Keratinocyte (primary cell): Measurements from ENCODE around the gene VEZT. TPM values are rescaled to one million over a fixed set of nuclear protein-coding genes. Genes with fewer than 3 reads are reported as not detected.

Experiments
- DNase-seq: peaks from one replicate; pipeline ENCODE4 v3.0.0-alpha.2; 2011; ENCODE audit warnings: low read depth, missing footprints, low spot score
- FAIRE-seq: peaks from 2 replicates; lab custom pipeline; 2011; peaks lifted over from hg19 to GRCh38; lab: Jason Lieb, UNC
- H2AFZ ChIP-seq: 2 replicates; pipeline ENCODE4 v1.6.0; 2012; ENCODE audit warnings: low read length, control low read depth, inconsistent platforms; ENCODE audit not compliant: control insufficient read depth
- H3K27ac ChIP-seq: 2 replicates; pipeline ENCODE4 v1.5.1; 2011; ENCODE audit warnings: low read length; ENCODE audit not compliant: control insufficient read depth, insufficient read depth
- H3K27me3 ChIP-seq: 3 replicates; pipeline ENCODE4 v1.6.0; 2011; ENCODE audit warnings: low read length; ENCODE audit not compliant: control insufficient read depth, insufficient read depth; ENCODE audit errors: extremely low read depth
- H3K36me3 ChIP-seq, 2 experiments: 2 replicates in 1 of 2; 3 replicates in 1 of 2; pipeline ENCODE4 v1.5.1; 2011; ENCODE audit warnings: low read length in 2 of 2, mild to moderate bottlenecking in 1 of 2; ENCODE audit not compliant: control insufficient read depth in 2 of 2, insufficient read depth in 2 of 2; ENCODE audit errors: extremely low read depth in 1 of 2
- H3K4me1 ChIP-seq: 3 replicates; pipeline ENCODE4 v1.5.1; 2011; ENCODE audit warnings: low read length; ENCODE audit not compliant: control insufficient read depth, insufficient read depth; ENCODE audit errors: extremely low read depth
- H3K4me2 ChIP-seq: 3 replicates; pipeline ENCODE4 v1.6.0; 2011; ENCODE audit warnings: low read depth, low read length; ENCODE audit not compliant: control insufficient read depth, insufficient read depth; ENCODE audit errors: extremely low read depth
- H3K4me3 ChIP-seq, 3 experiments: fragments of 200-600 bp in 1 of 3; sonication (generic) in 1 of 3; 2 replicates in 2 of 3; 3 replicates in 1 of 3; pipeline ENCODE4 v1.5.1; 2011 to 2016; ENCODE audit warnings: low read length in 3 of 3, mild to moderate bottlenecking in 3 of 3, control low read depth in 2 of 3, inconsistent platforms in 1 of 3, low read depth in 1 of 3, mixed read lengths in 1 of 3, mixed run types in 1 of 3, moderate library complexity in 1 of 3; ENCODE audit not compliant: control insufficient read depth in 2 of 3, insufficient read depth in 2 of 3; ENCODE audit errors: extremely low read depth in 1 of 3
- H3K79me2 ChIP-seq: 2 replicates; pipeline ENCODE4 v1.6.0; 2012; ENCODE audit warnings: low read length; ENCODE audit not compliant: control insufficient read depth, insufficient read depth
- H3K9ac ChIP-seq: 3 replicates; pipeline ENCODE4 v1.6.0; 2011; ENCODE audit warnings: low read length; ENCODE audit not compliant: control insufficient read depth, insufficient read depth; ENCODE audit errors: extremely low read depth
- H3K9me1 ChIP-seq: 3 replicates; pipeline ENCODE4 v1.6.0; 2011; ENCODE audit warnings: low read length; ENCODE audit not compliant: control insufficient read depth, insufficient read depth; ENCODE audit errors: extremely low read depth
- H3K9me3 ChIP-seq: 2 replicates; pipeline ENCODE4 v1.5.1; 2012; ENCODE audit warnings: low read depth, low read length; ENCODE audit not compliant: control insufficient read depth
- H4K20me1 ChIP-seq: 3 replicates; pipeline ENCODE4 v1.6.0; 2011; ENCODE audit warnings: low read length; ENCODE audit not compliant: control insufficient read depth, insufficient read depth; ENCODE audit errors: extremely low read depth
- CTCF ChIP-seq, 3 experiments: IDR thresholded peaks in 1 of 3; conservative IDR thresholded peaks in 1 of 3; optimal IDR thresholded peaks in 1 of 3; 2 replicates in 2 of 3; 3 replicates in 1 of 3; pipeline versions ENCODE3 to v1.5.1; 2011; ENCODE audit warnings: low read length in 3 of 3, mild to moderate bottlenecking in 3 of 3, moderate library complexity in 2 of 3, control low read depth in 1 of 3, inconsistent platforms in 1 of 3; ENCODE audit not compliant: insufficient read depth in 2 of 3; ENCODE audit errors: extremely low read depth in 1 of 3
- EZH2 ChIP-seq: IDR thresholded peaks from one replicate; pipeline ENCODE4 v1.6.1; 2012; ENCODE audit warnings: inconsistent platforms, mild to moderate bottlenecking, low read length, moderate library complexity
- dilution Hi-C: fragments of 300-500 bp; cut with MboI; formaldehyde crosslinking; loops from one replicate; pipeline ENCODE4 v1.7.0; 2020; ENCODE audit warnings: low sequenced_read_pairs; ENCODE audit not compliant: extremely low pct_ligation_motif_present
- polyA plus RNA-seq, 5 experiments: library from polyadenylated mRNA; depleted of rRNA in 3 of 5; stranded (reverse) in 3 of 5; stranded (forward) in 1 of 5; unstranded in 1 of 5; fragments of >200 nt; gene quantifications; 1 replicate in 1 of 5; 2 replicates in 3 of 5; 3 replicates in 1 of 5; pipeline versions ENCODE4 v1.2.1 to v1.2.3, GENCODE V29; 2011 to 2012; ENCODE audit warnings: missing spikeins in 2 of 5, low read depth in 1 of 5, low replicate concordance in 1 of 5

Gene VEZT
- polyA plus RNA-seq, 1 donor (not counting 4 experiments of a cell fraction or from before 2014, with no cell fraction given) = 169 TPM

DNA sequence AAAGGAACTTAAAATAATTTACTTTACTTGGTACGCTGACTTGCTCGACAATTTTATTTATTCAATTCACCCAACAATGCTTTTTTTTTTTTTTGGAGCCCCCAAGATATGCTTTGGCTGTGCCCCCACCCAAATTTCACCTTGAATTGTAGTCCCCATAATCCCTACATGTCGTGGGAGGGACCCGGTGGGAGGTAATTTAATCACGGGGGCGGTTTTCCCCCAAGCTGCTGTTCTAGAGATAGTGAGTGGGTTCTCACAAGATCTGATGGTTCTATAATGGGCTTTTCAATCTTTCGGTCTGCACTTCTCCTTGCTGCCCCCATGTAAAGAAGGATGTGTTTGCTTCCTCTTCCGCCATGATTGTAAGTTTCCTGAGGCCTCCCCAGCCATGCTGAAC is 10.7 kb upstream of the VEZT start:
- no peaks in the 10 kb centered on the region for H4K20me1 ChIP-seq
- no peak overlapping the region for H2AFZ ChIP-seq
- no peak overlapping the region for H3K9ac ChIP-seq
- peak overlapping the region; percentile 83 for H3K4me2 ChIP-seq
- peaks cover 70% of the 10 kb centered on the region for H3K79me2 ChIP-seq
- dilution Hi-C loops = loop anchor here (5.0 kb wide), 1 partner anchor 45 kb away; no protein-coding TSS in a partner anchor
- DNase-seq (no peak), FAIRE-seq (no peak)
- no peak for TF ChIP-seq CTCF (optimal IDR thresholded peaks at IDR 0.05 in 1 of 3, IDR thresholded peaks at IDR 0.05 in 1 of 3, conservative IDR thresholded peaks at IDR 0.05 in 1 of 3; ENCODE audit: extremely low read depth in 1 of 3, insufficient read depth in 2 of 3, low read length in 3 of 3)
- TF ChIP-seq EZH2 = no peak
- peak overlapping the region; percentile 100 for H3K27ac ChIP-seq
- H3K4me1 ChIP-seq = peaks cover 52% of the 10 kb centered on the region
- no peaks in the 10 kb centered on the region for H3K27me3 ChIP-seq
- no peaks in the 10 kb centered on the region for H3K9me3 ChIP-seq
- H3K9me1 ChIP-seq = no peaks in the 10 kb centered on the region
- peaks cover 7 to 14% of the 10 kb centered on the region in 2 experiments for H3K36me3 ChIP-seq
- H3K4me3 ChIP-seq = no peak overlapping the region

- DNase-seq (no peak), FAIRE-seq (no peak)
- peaks cover 54% of the 10 kb centered on the region for H3K4me1 ChIP-seq
- no peaks in the 10 kb centered on the region for H3K9me3 ChIP-seq
- TF ChIP-seq EZH2 = no peak
- no peak for TF ChIP-seq CTCF (optimal IDR thresholded peaks at IDR 0.05 in 1 of 3, IDR thresholded peaks at IDR 0.05 in 1 of 3, conservative IDR thresholded peaks at IDR 0.05 in 1 of 3; ENCODE audit: extremely low read depth in 1 of 3, insufficient read depth in 2 of 3, low read length in 3 of 3)
- no peak overlapping the region for H3K4me2 ChIP-seq
- no peak overlapping the region for H3K27ac ChIP-seq
- no peak overlapping the region for H3K9ac ChIP-seq
- no peaks in the 10 kb centered on the region for H3K9me1 ChIP-seq
- H4K20me1 ChIP-seq = no peaks in the 10 kb centered on the region
- peaks cover 7 to 14% of the 10 kb centered on the region in 2 experiments for H3K36me3 ChIP-seq
- no peak overlapping the region for H2AFZ ChIP-seq
- dilution Hi-C loops = loop anchor here (5.0 kb wide), 1 partner anchor 45 kb away; no protein-coding TSS in a partner anchor
- peaks cover 73% of the 10 kb centered on the region for H3K79me2 ChIP-seq
- H3K4me3 ChIP-seq = no peak overlapping the region
- no peaks in the 10 kb centered on the region for H3K27me3 ChIP-seq
Observed at GRCh38 chr12:95207407-95207806, 10.2 kb upstream of the VEZT start.
